ENCODE measurements around the gene SPC24. TPM values are rescaled to one million over a fixed set of nuclear protein-coding genes. Genes with fewer than 3 reads are reported as not detected.
"Not testable (repeated sequence)": the region's sequence is repeated elsewhere in the genome, so short reads cannot be mapped to it uniquely, and the experiment has no call there.

The SPC24 gene
- total RNA-seq, 1 experiment from 2014 or later: 74.0 TPM

- no peak for DNase-seq (ENCODE audit: low spot score)
- in situ Hi-C loops (cut with HindIII; ENCODE audit: low sequenced_read_pairs): no loop called here
Observed at GRCh38 chr19:11169896-11170678, 14.5 kb upstream of the SPC24 start.

- DNase-seq (ENCODE audit: low spot score): no peak
- in situ Hi-C loops (cut with HindIII; ENCODE audit: low sequenced_read_pairs): no loop called here
Observed at GRCh38 chr19:11168568-11168967, 13.0 kb upstream of the SPC24 start.

- DNase-seq (ENCODE audit: low spot score): no peak
- in situ Hi-C loops (cut with HindIII; ENCODE audit: low sequenced_read_pairs): no loop called here
Observed at GRCh38 chr19:11166281-11167142, 10.9 kb upstream of the SPC24 start.

- in situ Hi-C loops (cut with HindIII; ENCODE audit: low sequenced_read_pairs): no loop called here
- DNase-seq (ENCODE audit: low spot score): no peak
Observed at GRCh38 chr19:11165486-11166030, 10.0 kb upstream of the SPC24 start.

GRCh38 chr19:11164879-11165406 lies 9.4 kb upstream of the SPC24 start:
- in situ Hi-C loops (cut with HindIII; ENCODE audit: low sequenced_read_pairs): no loop called here
- peak; percentile 79 for DNase-seq (ENCODE audit: low spot score)

GRCh38 chr19:11164296-11164695 lies 8.7 kb upstream of the SPC24 start:
- DNase-seq (ENCODE audit: low spot score): no peak
- in situ Hi-C loops (cut with HindIII; ENCODE audit: low sequenced_read_pairs): no loop called here

- in situ Hi-C loops (cut with HindIII; ENCODE audit: low sequenced_read_pairs): not testable (repeated sequence)
Observed at GRCh38 chr19:11160440-11160768, 4.8 kb upstream of the SPC24 start.

GRCh38 chr19:11159598-11160439 lies 4.2 kb upstream of the SPC24 start:
- in situ Hi-C loops (cut with HindIII; ENCODE audit: low sequenced_read_pairs): no loop called here
- no peak for DNase-seq (ENCODE audit: low spot score)

More at GRCh38 chr19:11160440-11160768, 4.8 kb upstream of the SPC24 start:
- not testable (repeated sequence) for DNase-seq (ENCODE audit: low spot score)

GRCh38 chr19:11154683-11155047 lies 917 bp downstream of the SPC24 start:
- in situ Hi-C loops (cut with HindIII; ENCODE audit: low sequenced_read_pairs): no loop called here
- no peak for DNase-seq (ENCODE audit: low spot score)

GRCh38 chr19:11152318-11153062 lies 3.1 kb downstream of the SPC24 start:
- DNase-seq (ENCODE audit: low spot score): no peak
- in situ Hi-C loops (cut with HindIII; ENCODE audit: low sequenced_read_pairs): no loop called here

GRCh38 chr19:11151181-11151580 lies 4.4 kb downstream of the SPC24 start:
- in situ Hi-C loops (cut with HindIII; ENCODE audit: low sequenced_read_pairs): no loop called here
- DNase-seq (ENCODE audit: low spot score): no peak

- no peak for DNase-seq (ENCODE audit: low spot score)
- in situ Hi-C loops (cut with HindIII; ENCODE audit: low sequenced_read_pairs): no loop called here
Observed at GRCh38 chr19:11148001-11148400, 7.6 kb downstream of the SPC24 start.

GRCh38 chr19:11145536-11145924 lies 10.1 kb downstream of the SPC24 start:
- DNase-seq (ENCODE audit: low spot score): no peak
- in situ Hi-C loops (cut with HindIII; ENCODE audit: low sequenced_read_pairs): no loop called here

- peak; percentile 27 for DNase-seq (ENCODE audit: low spot score)
- in situ Hi-C loops (cut with HindIII; ENCODE audit: low sequenced_read_pairs): no loop called here
Observed at GRCh38 chr19:11142528-11143171, 12.9 kb downstream of the SPC24 start.

- in situ Hi-C loops (cut with HindIII; ENCODE audit: low sequenced_read_pairs): no loop called here
- DNase-seq (ENCODE audit: low spot score): no peak
Observed at GRCh38 chr19:11141937-11142527, 13.6 kb downstream of the SPC24 start.

GRCh38 chr19:11140896-11141295 lies 14.7 kb downstream of the SPC24 start:
- in situ Hi-C loops (cut with HindIII; ENCODE audit: low sequenced_read_pairs): no loop called here
- DNase-seq (ENCODE audit: low spot score): no peak

- in situ Hi-C loops (cut with HindIII; ENCODE audit: low sequenced_read_pairs); DNase-seq (ENCODE audit: low spot score): not testable (repeated sequence)
Observed at GRCh38 chr19:11140023-11140538, 15.5 kb downstream of the SPC24 start.

Data from G401 (cell line).